ENCODE data around the gene DNAJC24.

GRCh38 chr11:31375879-31376278 lies 6.2 kb downstream of the DNAJC24 start:
- TF ChIP-seq, protein P1, sequence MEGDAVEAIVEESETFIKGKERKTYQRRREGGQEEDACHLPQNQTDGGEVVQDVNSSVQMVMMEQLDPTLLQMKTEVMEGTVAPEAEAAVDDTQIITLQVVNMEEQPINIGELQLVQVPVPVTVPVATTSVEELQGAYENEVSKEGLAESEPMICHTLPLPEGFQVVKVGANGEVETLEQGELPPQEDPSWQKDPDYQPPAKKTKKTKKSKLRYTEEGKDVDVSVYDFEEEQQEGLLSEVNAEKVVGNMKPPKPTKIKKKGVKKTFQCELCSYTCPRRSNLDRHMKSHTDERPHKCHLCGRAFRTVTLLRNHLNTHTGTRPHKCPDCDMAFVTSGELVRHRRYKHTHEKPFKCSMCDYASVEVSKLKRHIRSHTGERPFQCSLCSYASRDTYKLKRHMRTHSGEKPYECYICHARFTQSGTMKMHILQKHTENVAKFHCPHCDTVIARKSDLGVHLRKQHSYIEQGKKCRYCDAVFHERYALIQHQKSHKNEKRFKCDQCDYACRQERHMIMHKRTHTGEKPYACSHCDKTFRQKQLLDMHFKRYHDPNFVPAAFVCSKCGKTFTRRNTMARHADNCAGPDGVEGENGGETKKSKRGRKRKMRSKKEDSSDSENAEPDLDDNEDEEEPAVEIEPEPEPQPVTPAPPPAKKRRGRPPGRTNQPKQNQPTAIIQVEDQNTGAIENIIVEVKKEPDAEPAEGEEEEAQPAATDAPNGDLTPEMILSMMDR (IDR thresholded peaks at IDR 0.05): no peak
- no peak for TF ChIP-seq POLR2AphosphoS5 (IDR thresholded peaks at IDR 0.05)
